Superior temporal gyrus (tissue), 1 donor: Measurements from ENCODE around the gene ACSS2.
"Not testable (repeated sequence)": the region's sequence is repeated elsewhere in the genome, so short reads cannot be mapped to it uniquely, and the experiment has no call there.

Experiments used
- DNase-seq: peaks from one replicate; pipeline ENCODE4 v3.0.0-alpha.2; 2016; ENCODE audit errors: extremely low spot score

The ACSS2 gene

DNA sequence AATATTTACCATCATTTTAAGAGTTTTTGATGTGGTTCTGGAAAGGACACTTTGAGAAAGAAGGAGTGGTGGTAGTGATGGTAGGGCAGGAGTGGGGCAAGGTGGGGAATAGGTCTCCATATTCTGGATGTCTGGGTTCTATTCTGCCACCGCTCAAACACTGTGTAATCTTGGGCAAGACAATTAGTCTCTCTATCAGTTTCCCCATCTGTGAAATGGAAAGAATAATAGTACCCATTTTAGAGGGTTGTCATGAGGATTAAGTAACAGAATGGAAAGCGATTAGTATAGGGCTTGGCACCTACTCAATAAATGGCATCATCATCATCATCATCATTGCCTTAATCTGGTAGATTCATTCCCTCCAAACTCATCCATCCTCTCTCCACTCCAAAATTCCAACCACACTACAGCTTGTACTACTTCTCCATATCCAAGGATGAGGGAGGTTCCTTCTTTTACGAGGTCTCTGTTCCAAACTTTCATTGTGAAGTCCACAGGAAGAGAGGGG lies 2.8 kb upstream of the ACSS2 start:
- DNase-seq = no peak

DNA sequence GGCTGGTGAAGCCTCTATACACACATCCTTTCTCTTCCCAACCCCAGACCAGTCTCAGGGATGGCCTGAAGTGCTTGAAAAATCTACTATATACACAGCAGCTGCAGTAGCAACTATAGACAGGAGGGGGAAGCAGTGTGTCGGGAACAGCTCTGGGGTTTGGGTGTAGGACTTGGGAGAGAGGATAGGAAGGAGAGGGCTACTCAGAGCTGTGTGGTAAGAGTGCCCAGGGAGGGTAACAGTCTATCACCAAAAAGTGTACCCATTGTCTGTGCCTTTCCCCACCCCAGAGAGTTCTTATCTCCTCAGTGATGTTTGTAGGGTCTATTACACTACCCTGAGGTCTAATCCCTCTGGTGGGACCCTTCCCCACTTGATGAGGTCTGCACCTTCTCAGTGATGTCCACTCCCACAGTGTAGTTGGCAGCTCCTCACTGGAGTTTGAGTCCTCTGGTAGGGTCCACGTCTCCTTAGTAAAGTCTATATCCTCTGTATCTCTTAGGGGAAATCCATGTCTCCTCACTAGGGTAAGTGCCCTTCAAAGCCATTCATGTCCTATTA lies 2.2 kb upstream of the ACSS2 start:
- DNase-seq = peak; percentile 94

DNA sequence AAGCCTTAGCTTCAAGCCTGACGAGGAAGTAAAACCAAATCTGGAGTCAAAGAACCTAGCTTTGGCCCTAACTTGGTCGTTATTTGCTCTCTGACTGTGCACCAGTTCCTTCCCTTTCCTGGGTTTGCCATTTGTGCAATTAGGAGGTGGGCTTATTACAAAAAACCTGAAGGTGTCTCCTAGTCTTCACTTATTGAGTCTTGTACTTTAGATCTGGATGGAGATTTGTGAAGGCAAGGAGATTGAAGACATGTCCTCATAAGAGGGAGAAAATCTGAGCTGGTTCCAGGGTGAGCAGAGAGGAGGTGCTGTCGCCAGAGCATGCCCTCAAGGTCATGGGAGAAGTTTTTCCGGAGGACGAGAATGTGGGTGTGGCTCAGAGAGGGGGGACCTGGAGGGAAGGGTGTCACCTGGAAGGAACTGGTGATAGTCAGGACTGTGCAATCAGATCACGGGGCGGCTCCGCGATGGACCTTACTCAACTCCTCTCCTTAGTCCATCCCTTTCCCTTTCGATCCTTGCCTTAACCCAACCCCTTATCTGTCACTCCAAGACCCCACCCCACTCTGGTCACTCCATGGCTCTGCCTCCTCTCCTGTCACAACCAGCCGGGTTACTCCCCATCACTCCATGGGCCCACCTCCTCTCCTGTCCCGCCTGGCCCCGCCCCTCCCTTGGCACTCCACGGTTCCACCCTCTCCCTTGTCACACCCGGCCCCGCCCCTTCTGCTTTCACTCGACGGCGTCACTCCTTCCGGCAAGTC lies 588 bp upstream of the ACSS2 start:
- DNase-seq = peak; percentile 88

DNA sequence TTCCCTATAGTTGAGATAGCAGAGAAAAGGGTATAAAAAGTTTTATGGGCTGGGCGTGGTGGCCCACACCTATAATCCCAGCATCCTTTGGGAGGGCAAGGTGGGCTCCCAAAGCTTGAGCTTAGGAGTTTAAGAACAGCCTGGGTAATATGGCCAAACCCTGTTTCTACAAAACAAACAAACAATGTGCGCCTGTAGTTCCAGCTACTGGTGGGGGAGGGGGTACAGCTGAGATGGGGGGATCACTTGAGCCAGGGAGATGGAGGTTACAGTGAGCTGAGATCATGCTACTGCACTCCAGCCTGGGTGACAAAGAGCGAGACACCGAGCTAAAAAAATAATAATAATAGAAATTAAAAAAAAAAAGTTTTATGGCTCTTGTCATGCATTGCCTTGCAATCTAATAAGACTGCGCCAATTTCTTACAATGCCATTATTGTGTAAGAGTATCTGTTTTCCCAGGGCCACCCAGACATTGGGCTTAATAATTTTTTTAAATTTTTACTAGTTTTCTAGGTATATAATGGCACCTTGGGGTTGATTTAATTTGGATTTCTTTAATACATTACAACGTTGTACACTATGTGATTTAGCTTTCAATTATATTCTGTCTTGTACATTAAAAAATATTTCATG lies 3.9 kb downstream of the ACSS2 start:
- DNase-seq = peak; percentile 75

DNA sequence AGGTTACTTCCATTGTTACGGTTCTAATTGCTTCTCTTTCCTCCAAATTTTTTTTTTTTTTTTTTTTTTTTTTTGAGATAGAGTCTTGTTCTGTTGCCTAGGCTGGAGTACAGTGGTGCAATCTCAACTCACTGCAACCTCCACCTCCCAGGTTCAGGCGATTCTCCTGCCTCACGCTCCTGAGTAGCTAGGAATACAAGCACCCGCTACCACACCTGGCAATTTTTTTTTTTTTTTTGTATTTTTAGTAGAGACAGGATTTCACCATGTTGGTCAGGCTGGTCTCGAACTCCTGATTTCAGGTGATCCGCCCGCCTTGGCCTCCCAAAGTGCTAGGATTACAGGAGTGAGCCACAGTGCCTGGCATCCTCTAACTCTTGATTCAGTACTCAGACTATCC lies 4.6 kb downstream of the ACSS2 start:
- not testable (repeated sequence) for DNase-seq

DNA sequence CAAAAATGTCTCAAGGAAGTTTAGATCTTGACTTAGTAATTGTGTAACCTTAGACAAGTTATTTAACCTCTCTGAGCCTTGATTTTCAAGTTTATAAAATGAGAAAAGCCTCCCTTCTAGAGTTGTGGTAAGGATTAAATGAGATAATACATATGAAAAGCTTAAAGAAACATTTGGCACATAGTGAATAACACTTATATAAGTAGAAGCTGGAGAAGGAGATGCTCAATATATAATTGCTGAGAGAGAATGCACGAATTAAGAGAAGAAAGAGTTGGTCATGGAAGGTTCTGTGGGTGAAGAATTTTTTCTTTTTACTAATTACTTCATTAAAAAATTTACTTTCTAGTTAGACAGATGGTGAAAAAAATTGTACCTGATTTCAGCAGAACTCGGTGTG lies 5.3 kb downstream of the ACSS2 start:
- DNase-seq = no peak

DNA sequence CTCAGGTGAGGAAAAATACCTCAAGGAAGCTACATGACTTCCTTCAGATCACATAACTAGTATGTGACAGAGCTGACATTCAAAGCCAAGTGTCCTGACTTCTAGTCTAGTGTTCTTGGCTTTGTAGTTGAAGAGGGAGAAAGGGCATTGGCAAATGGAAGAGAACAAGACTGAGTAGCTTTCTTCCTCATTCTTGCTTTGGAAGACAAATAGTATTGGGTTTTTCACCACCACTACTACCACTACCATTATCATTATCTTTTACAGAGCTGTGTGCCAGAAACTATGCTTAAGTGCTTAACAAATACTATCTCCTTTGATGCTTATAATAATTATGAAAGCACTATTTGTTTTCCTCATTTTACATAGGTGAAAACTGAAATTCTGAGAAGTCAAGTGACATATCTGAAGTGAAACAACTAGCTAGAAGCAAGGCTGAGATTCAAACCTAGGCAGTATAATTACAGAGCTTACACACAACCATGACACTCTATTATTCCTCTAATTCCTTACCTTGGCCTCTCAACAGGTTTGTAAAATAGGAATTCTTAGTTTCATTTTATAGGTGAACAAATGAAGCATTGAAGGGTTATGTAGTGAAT lies 6.8 kb downstream of the ACSS2 start:
- DNase-seq = no peak

DNA sequence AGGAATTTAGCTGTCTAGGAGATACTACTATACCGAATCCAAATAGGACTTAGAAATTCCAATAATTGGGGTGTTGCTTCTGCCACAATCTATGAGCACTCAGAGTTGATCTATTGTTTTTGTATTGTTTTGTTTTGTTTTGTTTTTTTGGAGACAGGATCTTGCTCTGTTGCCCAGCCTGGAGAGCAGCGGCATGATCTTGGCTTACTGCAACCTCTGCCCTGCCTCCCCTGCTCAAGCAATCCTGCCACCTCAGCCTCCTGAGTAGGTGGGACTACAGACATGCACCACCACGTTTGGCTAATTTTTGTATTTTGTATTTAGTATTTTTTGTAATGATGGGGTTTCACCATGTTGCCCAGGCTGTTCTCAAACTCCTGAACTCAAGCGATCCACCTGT lies 7.4 kb downstream of the ACSS2 start:
- DNase-seq = no peak

DNA sequence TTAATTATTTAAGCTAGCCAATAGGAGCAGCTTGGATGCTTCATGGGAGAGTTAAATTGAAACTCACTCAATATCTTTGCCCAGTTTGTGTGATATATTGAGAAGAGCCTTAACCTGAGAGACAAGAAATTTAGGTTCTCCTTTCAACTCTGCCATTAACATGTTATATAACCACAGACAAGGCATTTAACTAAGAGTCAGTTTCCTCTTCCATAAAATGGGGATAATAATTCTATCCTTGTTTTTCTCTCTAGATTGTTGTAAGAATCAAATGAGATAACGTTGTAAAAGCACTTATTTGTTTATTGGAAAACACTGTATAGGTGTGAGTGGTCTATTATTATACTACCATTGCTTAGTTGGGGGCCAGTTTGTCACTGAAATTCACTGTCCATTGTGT lies 7.8 kb downstream of the ACSS2 start:
- no peak for DNase-seq

DNA sequence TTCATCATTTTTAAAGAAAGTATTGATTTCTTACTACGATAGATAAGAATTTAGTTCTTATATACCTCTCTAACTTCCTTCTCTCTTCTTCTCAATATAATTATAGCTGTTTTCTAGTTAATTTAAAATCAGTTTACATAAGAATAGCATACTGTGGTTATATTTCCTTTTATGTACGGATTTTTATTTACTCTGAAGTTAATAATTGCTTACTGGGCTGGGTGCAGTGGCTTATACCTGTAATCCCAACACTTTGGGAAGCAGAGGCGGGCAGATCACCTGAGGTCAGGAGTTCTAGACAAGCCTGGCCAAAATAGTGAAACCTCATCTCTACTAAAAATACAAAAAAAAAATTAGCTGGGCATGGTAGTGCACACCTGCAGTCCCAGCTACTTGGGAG lies 9.7 kb downstream of the ACSS2 start:
- DNase-seq = no peak

DNA sequence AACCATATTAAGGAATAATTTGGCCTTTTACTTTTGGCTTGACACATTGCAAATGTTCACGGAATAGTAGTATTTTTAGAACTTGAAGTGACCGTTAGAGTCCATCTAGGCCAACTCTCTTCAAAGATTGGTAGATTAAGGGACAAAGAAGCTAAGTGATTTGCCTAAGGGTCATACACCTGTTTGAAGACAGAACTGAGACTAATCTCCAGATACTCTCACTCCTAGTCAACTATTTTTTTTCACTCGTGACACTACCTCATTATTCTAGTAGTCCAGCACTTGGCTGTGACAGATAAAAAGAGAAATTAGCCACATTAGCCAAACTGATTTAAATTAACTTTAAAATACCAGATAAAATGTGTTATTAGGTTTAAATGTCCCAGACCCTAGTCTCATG lies 10.6 kb downstream of the ACSS2 start:
- no peak for DNase-seq

DNA sequence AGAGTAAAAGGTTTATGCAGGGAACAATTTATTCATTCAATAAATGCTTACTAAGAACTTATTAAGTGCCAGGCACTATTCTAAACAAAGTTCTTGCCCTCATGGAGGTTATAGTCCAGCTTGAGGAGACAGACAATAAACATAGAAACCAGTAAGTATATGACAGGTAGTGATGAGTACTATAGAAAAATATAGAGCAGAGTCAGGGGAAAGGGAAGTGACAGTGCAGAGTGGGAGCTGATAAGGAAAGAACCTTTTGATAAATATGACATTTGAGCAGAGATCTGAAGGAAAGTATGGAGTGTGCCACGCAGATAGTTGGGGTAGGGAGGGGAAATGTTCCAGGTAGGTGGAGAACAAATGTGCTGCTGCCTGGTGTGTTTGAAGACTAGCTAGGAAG lies 12.1 kb downstream of the ACSS2 start:
- DNase-seq = no peak

DNA sequence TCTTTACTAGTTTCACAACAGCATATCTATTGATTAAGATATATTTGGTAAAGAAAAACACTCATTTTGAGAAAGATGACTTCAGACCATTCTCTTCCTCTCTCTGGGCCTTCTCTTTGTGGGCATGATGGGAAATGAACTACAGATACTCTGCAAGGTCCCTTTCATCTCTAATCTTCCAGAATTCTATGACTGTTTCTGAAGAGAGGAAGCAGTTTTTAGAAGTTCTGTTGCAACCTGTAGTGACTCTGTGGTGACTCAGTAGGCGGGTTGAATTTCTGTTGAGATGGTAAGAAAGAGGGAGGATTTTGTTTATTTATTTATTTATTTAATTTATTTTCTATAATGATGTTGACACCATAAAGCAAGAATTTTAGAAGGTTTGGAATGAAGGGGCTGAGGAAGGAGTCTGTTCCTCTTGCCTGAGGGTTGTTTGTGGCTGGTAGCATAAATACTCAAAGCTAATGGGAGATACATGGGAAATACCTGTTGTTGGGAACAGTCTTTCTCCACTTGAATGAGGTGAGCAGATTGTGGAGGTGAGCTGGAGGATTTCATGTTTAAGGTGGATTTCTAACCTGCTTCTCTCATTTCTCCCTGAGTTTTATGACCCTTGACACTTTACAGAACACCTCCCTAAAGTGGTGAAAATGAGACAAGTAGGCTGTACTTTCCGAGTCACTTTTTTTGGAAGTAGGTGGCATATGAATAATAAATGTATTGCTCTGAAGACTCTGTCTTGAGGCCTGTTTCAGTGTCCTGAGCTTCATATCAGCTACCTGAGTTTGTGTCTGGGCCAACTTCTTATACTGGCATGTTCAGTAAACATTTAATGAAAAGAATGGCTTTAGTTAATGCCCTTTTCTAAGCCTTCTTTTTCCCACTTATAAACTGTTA lies 15.0 kb downstream of the ACSS2 start:
- no peak for DNase-seq

DNA sequence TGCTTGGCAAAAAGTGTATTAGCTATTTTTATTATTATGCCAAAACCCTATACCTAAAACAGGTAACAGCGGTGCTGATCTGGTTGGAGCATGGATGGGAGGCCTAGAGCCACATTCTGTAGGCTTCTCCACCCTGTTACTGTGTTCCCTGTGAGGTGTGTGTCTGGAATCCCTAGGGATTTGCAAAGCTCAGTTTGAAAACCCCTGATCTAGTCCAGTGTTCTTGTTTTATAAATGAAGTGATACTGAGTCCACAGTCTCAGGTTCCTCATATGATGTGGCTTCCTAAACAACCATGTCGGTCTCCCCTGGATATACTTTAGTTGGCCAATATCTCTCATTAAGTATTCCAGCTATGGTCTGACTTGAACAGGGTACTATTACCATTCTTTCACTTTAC lies 16.3 kb downstream of the ACSS2 start:
- no peak for DNase-seq

DNA sequence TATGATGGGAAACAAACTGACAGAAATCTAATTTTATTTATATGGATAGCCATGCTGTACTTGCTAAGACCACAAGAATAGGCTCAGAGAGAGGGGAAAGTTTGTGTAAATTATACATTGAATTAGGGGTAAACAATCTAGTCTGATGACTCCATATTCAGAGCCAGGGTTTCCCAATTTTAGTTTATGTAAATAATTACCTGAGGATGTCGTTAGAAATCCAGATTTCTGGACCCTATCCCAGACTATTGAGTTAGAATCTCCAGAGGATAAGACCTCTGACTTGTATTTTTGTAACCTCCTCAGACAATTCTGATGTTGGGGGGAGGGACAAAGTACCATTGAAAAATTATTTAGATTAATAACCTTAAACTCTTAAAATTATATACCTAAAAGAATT lies 18.3 kb downstream of the ACSS2 start:
- no peak for DNase-seq

DNA sequence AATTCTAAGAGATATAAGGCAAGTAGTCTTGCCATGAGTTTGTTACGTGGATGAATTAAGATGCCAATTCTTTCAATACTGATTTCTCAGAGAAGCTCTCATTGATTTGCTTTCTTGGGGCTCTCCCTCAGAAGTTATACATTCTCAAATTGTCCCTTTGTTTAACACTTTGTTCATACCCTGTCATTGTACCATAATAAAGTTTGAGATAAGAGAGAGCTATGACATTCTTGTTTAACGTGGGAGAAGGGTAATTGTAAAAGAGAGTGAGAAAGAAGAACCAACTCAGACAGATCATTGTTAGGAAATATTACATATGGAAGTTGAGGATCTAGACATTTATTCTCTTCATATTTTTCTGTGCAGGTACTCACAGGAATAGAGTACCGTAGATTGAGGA lies 19.1 kb downstream of the ACSS2 start:
- DNase-seq = no peak

DNA sequence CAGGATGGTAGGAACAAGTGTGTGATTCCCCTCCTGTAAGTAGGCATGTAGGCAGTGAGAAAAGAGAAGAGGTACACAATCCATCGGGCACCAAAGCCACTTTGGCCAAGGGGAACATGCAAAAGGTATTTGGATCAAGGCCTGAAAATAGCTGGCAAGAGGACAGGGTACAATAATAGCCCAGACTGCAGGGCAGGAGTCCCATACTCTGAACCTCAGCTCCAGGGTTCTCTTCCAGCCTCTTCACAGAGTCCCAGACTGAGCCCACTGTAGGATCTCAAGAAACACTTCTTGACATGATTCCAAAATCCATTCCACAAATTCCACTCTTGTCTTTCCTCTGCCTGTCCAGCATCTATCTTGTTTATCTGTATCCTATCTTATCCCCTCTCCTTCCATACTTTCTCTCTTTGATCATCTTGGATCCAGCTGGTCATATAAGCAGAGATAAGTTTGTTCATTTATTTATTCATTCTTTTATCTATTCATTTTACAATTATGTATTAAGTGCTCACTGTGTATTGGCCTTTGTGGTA lies 19.7 kb downstream of the ACSS2 start:
- DNase-seq = no peak

DNA sequence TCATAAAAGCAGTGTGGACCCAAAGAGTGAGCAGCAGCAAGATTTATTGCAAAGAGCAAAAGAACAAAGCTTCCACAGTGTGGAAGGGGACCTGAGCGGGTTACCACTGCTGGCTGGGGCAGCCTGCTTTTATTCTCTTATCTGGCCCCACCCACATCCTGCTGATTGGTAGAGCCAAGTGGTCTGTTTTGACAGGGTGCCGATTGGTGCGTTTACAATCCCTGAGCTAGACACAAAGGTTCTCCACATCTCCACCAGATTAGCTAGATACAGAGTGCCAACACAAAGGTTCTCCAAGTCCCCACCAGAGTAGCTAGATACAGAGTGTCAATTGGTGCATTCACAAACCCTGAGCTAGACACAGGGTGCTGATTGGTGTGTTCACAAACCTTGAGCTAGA lies 21.7 kb downstream of the ACSS2 start:
- DNase-seq = not testable (repeated sequence)

DNA sequence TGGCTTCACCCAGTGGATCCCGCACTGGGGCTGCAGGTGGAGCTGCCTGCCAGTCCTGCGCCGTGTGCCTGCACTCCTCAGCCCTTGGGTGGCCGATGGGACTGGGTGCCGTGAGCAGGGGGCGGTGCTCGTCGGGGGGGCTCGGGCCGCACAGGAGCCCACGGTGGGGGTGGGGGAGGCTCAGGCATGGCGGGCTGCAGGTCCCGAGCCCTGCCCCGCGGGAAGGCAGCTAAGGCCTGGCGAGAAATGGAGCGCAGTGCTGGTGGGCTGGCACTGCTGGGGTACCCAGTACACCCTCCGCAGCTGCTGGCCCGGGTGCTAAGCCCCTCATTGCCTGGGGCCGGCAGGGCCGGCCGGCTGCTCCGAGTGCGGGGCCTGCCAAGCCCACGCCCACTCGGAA lies 22.3 kb downstream of the ACSS2 start:
- DNase-seq = not testable (repeated sequence)

DNA sequence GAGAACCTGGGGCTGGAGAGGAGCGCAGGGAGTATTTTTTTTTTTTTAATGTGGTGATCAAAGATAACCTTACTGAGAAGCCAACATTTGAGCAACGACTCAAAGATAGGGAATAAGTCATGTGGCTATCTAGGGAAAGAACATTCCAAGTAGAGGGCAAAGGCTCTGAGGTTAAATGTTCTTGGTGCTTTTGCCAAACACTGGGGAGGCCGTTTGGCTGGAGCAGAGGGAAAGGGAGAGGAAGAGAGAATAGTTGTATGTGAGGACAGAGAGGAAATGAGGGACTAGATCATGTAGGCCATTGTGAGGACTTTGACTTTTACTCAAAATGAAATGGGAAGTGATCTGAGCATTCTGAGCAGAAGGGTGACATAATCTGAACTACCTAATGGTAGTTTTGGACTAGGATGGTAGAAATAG lies 27.8 kb downstream of the ACSS2 start:
- no peak for DNase-seq
